ENCODE data around the gene NARF. TPM values are rescaled to one million over a fixed set of nuclear protein-coding genes. Genes with fewer than 3 reads are reported as not detected.
"Not testable (repeated sequence)": the region's sequence is repeated elsewhere in the genome, so short reads cannot be mapped to it uniquely, and the experiment has no call there.

Gene NARF
- total RNA-seq, 2 donors from 2014 or later: 47.6 to 50.9 TPM

- intact Hi-C loops (cut with DNase I, micrococcal nuclease); ATAC-seq: not testable (repeated sequence)
These were observed 55.3 kb downstream of the NARF start for GRCh38 chr17:82513864-82514263.

GRCh38 chr17:82517230-82517865 lies 58.8 kb downstream of the NARF start:
- ATAC-seq (no peak), DNase-seq (no peak)
- intact Hi-C loops (cut with DNase I, micrococcal nuclease): no loop called here

More at GRCh38 chr17:82513864-82514263, 55.3 kb downstream of the NARF start:
- DNase-seq: not testable (repeated sequence)

- ATAC-seq (peak; percentile 98), DNase-seq (peak; percentile 90 to 93)
- intact Hi-C loops (cut with DNase I, micrococcal nuclease): no loop called here
These were observed 60.6 kb downstream of the NARF start, which contains the start of gene FOXK2 for GRCh38 chr17:82518826-82519810. TSS of gene FOXK2 (plus strand) at chr17:82519732. CDS start at chr17:82519889, 157 bp downstream.

GRCh38 chr17:82519971-82520903 lies 61.7 kb downstream of the NARF start:
- intact Hi-C loops (cut with DNase I, micrococcal nuclease): no loop called here
- DNase-seq (peak in 1 of 2 donors; percentile 47), ATAC-seq (peak; percentile 14)

- intact Hi-C loops (cut with DNase I, micrococcal nuclease): no loop called here
- DNase-seq (no peak), ATAC-seq (no peak)
These were observed 66.0 kb downstream of the NARF start for GRCh38 chr17:82524540-82524939.

- no peak for ATAC-seq
- intact Hi-C loops (cut with DNase I, micrococcal nuclease): no loop called here
- no peak for DNase-seq
These were observed 67.2 kb downstream of the NARF start for GRCh38 chr17:82525712-82526111.

- ATAC-seq (no peak), DNase-seq (no peak)
- intact Hi-C loops (cut with DNase I, micrococcal nuclease): no loop called here
These were observed 69.4 kb downstream of the NARF start for GRCh38 chr17:82527898-82528297.

GRCh38 chr17:82528484-82529265 lies 70.1 kb downstream of the NARF start:
- intact Hi-C loops (cut with DNase I, micrococcal nuclease): no loop called here
- ATAC-seq (peak; percentile 97), DNase-seq (peak; percentile 68 to 74)

- DNase-seq (no peak), ATAC-seq (no peak)
- intact Hi-C loops (cut with DNase I, micrococcal nuclease): no loop called here
These were observed 71.4 kb downstream of the NARF start for GRCh38 chr17:82529914-82530300.

GRCh38 chr17:82531431-82531881 lies 72.9 kb downstream of the NARF start:
- ATAC-seq (no peak), DNase-seq (no peak)
- intact Hi-C loops (cut with DNase I, micrococcal nuclease): no loop called here

GRCh38 chr17:82534401-82534812 lies 75.9 kb downstream of the NARF start:
- DNase-seq: no peak
- no peak for ATAC-seq
- intact Hi-C loops (cut with DNase I, micrococcal nuclease): no loop called here

GRCh38 chr17:82536512-82537201 lies 78.1 kb downstream of the NARF start:
- DNase-seq (peak in 1 of 2 donors; percentile 34), ATAC-seq (peak; percentile 65)
- intact Hi-C loops (cut with DNase I, micrococcal nuclease): no loop called here

- DNase-seq; intact Hi-C loops (cut with DNase I, micrococcal nuclease); ATAC-seq: not testable (repeated sequence)
These were observed 78.7 kb downstream of the NARF start for GRCh38 chr17:82537228-82537627.

GRCh38 chr17:82539076-82539475 lies 80.5 kb downstream of the NARF start:
- intact Hi-C loops (cut with DNase I, micrococcal nuclease); ATAC-seq: not testable (repeated sequence)
- DNase-seq: peak in 1 of 2 donors; percentile 53
